Endothelial cell of umbilical vein (primary cell): ENCODE data around the gene SORCS2. TPM values are rescaled to one million over a fixed set of nuclear protein-coding genes. Genes with fewer than 3 reads are reported as not detected.

Experiments
- BruUV-seq: library from RNA; stranded (reverse); fragments of 400-500 nt; replicated peaks from 2 replicates; lab custom pipeline; 2021; lab: Mats Ljungman, UMichigan
- CTCF ChIA-PET: fragments of 300-600, 350-600 bp; sonication (Branson Sonifier 250); formaldehyde crosslinking; loops from one replicate; lab custom pipeline; 2021; ENCODE audit warnings: antibody characterized with exemption, inconsistent platforms; lab: Charles Lee
- POLR2A ChIA-PET: fragments of 300-600, 350-600 bp; sonication (Branson Sonifier 250); formaldehyde crosslinking; loops from one replicate; lab custom pipeline; 2021; ENCODE audit warnings: antibody characterized with exemption, inconsistent platforms; lab: Charles Lee
- DNase-seq: peaks from one replicate; pipeline ENCODE4 v3.0.0-alpha.2; 2011; ENCODE audit warnings: low read depth, low spot score
- FAIRE-seq: peaks from 2 replicates; lab custom pipeline; 2011; peaks lifted over from hg19 to GRCh38; lab: Jason Lieb, UNC
- H2AFZ ChIP-seq: 2 replicates; pipeline ENCODE4 v1.6.0; 2012; ENCODE audit warnings: low read depth, low read length, control low read depth, inconsistent platforms
- H3K27ac ChIP-seq: 2 replicates; pipeline ENCODE4 v1.5.1; 2011; ENCODE audit warnings: low read depth, mild to moderate bottlenecking, control low read depth, low read length, moderate library complexity; ENCODE audit not compliant: insufficient read depth
- H3K27me3 ChIP-seq, 2 experiments: 2 replicates each; pipeline versions ENCODE4 v1.6.0 to v1.6.1; 2011; ENCODE audit warnings: low read length in 2 of 2, mixed read lengths in 1 of 2; ENCODE audit not compliant: control insufficient read depth in 2 of 2, insufficient read depth in 2 of 2
- H3K36me3 ChIP-seq, 2 experiments: 2 replicates in 1 of 2; 3 replicates in 1 of 2; pipeline ENCODE4 v1.5.1; 2011; ENCODE audit warnings: low read length in 2 of 2, mild to moderate bottlenecking in 1 of 2, moderate library complexity in 1 of 2; ENCODE audit not compliant: control insufficient read depth in 2 of 2, insufficient read depth in 2 of 2; ENCODE audit errors: extremely low read depth in 1 of 2
- H3K4me1 ChIP-seq: 3 replicates; pipeline ENCODE4 v1.5.1; 2011; ENCODE audit warnings: mild to moderate bottlenecking, low read length; ENCODE audit not compliant: control insufficient read depth, insufficient read depth; ENCODE audit errors: extremely low read depth
- H3K4me2 ChIP-seq: 2 replicates; pipeline ENCODE4 v1.6.1; 2011; ENCODE audit warnings: low read length, control low read depth, mixed read lengths; ENCODE audit not compliant: insufficient read depth
- H3K4me3 ChIP-seq, 3 experiments: fragments of 200-600 bp in 1 of 3; sonication (generic), shearing (Covaris generic) in 1 of 3; replicated peaks in 1 of 3; 2 replicates each; pipeline ENCODE4 v1.5.1; 2011 to 2016; ENCODE audit warnings: control low read depth in 3 of 3, low read length in 3 of 3, mild to moderate bottlenecking in 2 of 3, inconsistent platforms in 1 of 3, low read depth in 1 of 3, moderate library complexity in 1 of 3; ENCODE audit not compliant: insufficient read depth in 1 of 3
- H3K79me2 ChIP-seq: 2 replicates; pipeline ENCODE4 v1.6.0; 2012; ENCODE audit warnings: low read length, inconsistent platforms; ENCODE audit not compliant: control insufficient read depth, insufficient read depth
- H3K9ac ChIP-seq: replicated peaks from 2 replicates; pipeline ENCODE3; 2011; ENCODE audit warnings: low read length, control low read depth; ENCODE audit not compliant: insufficient read depth; ENCODE audit errors: extremely low read depth
- H3K9me1 ChIP-seq: replicated peaks from 3 replicates; pipeline ENCODE4 v1.6.0; 2011; ENCODE audit warnings: mild to moderate bottlenecking, low read length; ENCODE audit not compliant: control insufficient read depth, insufficient read depth; ENCODE audit errors: extremely low read depth
- H3K9me3 ChIP-seq: replicated peaks from 2 replicates; pipeline ENCODE4 v1.5.1; 2012; ENCODE audit warnings: low read length, inconsistent platforms; ENCODE audit not compliant: control insufficient read depth, insufficient read depth
- H4K20me1 ChIP-seq: replicated peaks from 2 replicates; pipeline ENCODE3; 2011; ENCODE audit warnings: mild to moderate bottlenecking, low read length; ENCODE audit not compliant: control insufficient read depth, insufficient read depth; ENCODE audit errors: extremely low read depth
- CTCF ChIP-seq, 2 donors: IDR thresholded peaks; 1 replicate in 1 of 2; 2 replicates in 1 of 2; pipeline ENCODE4 v1.5.1; 2011; ENCODE audit warnings: low read length in 2 of 2, mild to moderate bottlenecking in 2 of 2, moderate library complexity in 2 of 2, control low read depth in 1 of 2, inconsistent platforms in 1 of 2, low read depth in 1 of 2; ENCODE audit not compliant: insufficient read depth in 1 of 2; ENCODE audit errors: extremely low read depth in 1 of 2
- EZH2 ChIP-seq: IDR thresholded peaks from 2 replicates; pipeline ENCODE4 v1.6.1; 2012; ENCODE audit warnings: borderline replicate concordance, low read depth, mild to moderate bottlenecking, moderate library complexity, low read length, inconsistent platforms; ENCODE audit not compliant: severe bottlenecking
- FOS ChIP-seq: IDR thresholded peaks from 2 replicates; pipeline ENCODE4 v1.6.1; 2011; ENCODE audit warnings: mild to moderate bottlenecking, low read length, moderate library complexity, borderline replicate concordance; ENCODE audit not compliant: insufficient read depth
- GATA2 ChIP-seq: IDR thresholded peaks from 2 replicates; pipeline ENCODE4 v1.7.0; 2011; ENCODE audit warnings: low read depth, mild to moderate bottlenecking, moderate library complexity, mixed read lengths, low read length; ENCODE audit not compliant: insufficient read length, insufficient read depth
- JUN ChIP-seq: IDR thresholded peaks from 2 replicates; pipeline ENCODE4 v1.6.1; 2011; ENCODE audit warnings: borderline replicate concordance, low read depth; ENCODE audit not compliant: insufficient read length, insufficient read depth
- MAX ChIP-seq: IDR thresholded peaks from 2 replicates; pipeline ENCODE4 v1.6.1; 2011; ENCODE audit not compliant: insufficient read depth, insufficient read length
- MYC ChIP-seq: IDR thresholded peaks from one replicate; pipeline ENCODE4 v1.6.1; 2011; ENCODE audit warnings: mild to moderate bottlenecking, low read depth, low read length
- POLR2A ChIP-seq: IDR thresholded peaks from 2 replicates; pipeline ENCODE4 v1.6.1; 2012; ENCODE audit warnings: low read depth, mild to moderate bottlenecking, control low read depth, low read length
- POLR2AphosphoS5 ChIP-seq: IDR thresholded peaks from 2 replicates; pipeline ENCODE4 v1.6.1; 2012; ENCODE audit warnings: low read depth, mild to moderate bottlenecking, control low read depth, low read length, moderate library complexity; ENCODE audit not compliant: insufficient read depth
- dilution Hi-C: fragments of 300-500 bp; cut with MboI; formaldehyde crosslinking; loops from one replicate; pipeline ENCODE4 v1.15.0; 2019; ENCODE audit warnings: low sequenced_read_pairs; ENCODE audit not compliant: extremely low pct_ligation_motif_present
- intact Hi-C: fragments of 100-400 bp; cut with micrococcal nuclease; formaldehyde crosslinking; loops from one replicate; pipeline ENCODE4 v1.10.0; 2022
- polyA plus RNA-seq, 4 experiments: library from polyadenylated mRNA; depleted of rRNA in 3 of 4; stranded (reverse) in 3 of 4; unstranded in 1 of 4; fragments of >200 nt; gene quantifications; 2 replicates each; pipeline versions ENCODE4 v1.2.1 to v1.2.3, GENCODE V29; 2011 to 2012; ENCODE audit warnings: missing spikeins in 1 of 4
- total RNA-seq: library from RNA; stranded (reverse); gene quantifications from 2 replicates; pipeline ENCODE4 v1.2.3, GENCODE V29; 2021

SORCS2 gene
- total and polyA plus RNA-seq, 2 donors (not counting 3 experiments of a cell fraction or from before 2014, with no cell fraction given), result not detected

- Histone ChIP-seq H3K36me3 (no peaks in the 10 kb centered on the region), H3K4me2 (no peak overlapping the region), H4K20me1 (no peaks in the 10 kb centered on the region), H3K4me3 (no peak overlapping the region), H3K4me1 (no peaks in the 10 kb centered on the region), H3K9me3 (no peaks in the 10 kb centered on the region), H3K79me2 (no peaks in the 10 kb centered on the region), H3K9me1 (no peaks in the 10 kb centered on the region), H3K27ac (no peak overlapping the region), H2AFZ (no peak overlapping the region), H3K9ac (no peak overlapping the region), H3K27me3 (no peaks in the 10 kb centered on the region)
- intact Hi-C loops (no loop called here), dilution Hi-C loops (no loop called here)
- TF ChIP-seq CTCF (IDR thresholded peaks at IDR 0.05; ENCODE audit: extremely low read depth in 1 of 2, insufficient read depth in 1 of 2, low read depth in 1 of 2, low read length in 2 of 2), result no peak
- TF ChIP-seq POLR2A, result no peak
- TF ChIP-seq JUN, result no peak
- TF ChIP-seq POLR2AphosphoS5, result no peak
- TF ChIP-seq GATA2, result no peak
- TF ChIP-seq MYC, result no peak
- no peak for TF ChIP-seq FOS
- TF ChIP-seq MAX, result no peak
- TF ChIP-seq EZH2, result no peak
- ChIA-PET POLR2A (no interaction called here), CTCF (interaction anchor here (1.1 kb wide), 1 partner anchor 19 kb away, joined by 3 read pairs; no protein-coding TSS in a partner anchor)
- FAIRE-seq (no peak), DNase-seq (no peak)
- no TSS peak for BruUV-seq
Measured at GRCh38 chr4:7213807-7214206, 21.5 kb downstream of the SORCS2 start.
